HG02840 (cell line): Measurements from ENCODE around the gene SIK1.
"Not testable (repeated sequence)": the region's sequence is repeated elsewhere in the genome, so short reads cannot be mapped to it uniquely, and the experiment has no call there.

Source experiments
- ATAC-seq: cut with Tn5 transposase; IDR thresholded peaks from one replicate; pipeline ENCODE4 v1.9.1; 2021; ENCODE audit warnings: mild to moderate bottlenecking, moderate library complexity, moderate number of reproducible peaks; ENCODE audit not compliant: unreplicated experiment, low FRiP score

The SIK1 gene

GRCh38 chr21:43426404-43427241, at the start of gene SIK1:
Gene SIK1, minus strand, starts transcription at chr21:43427131. Its CDS starts 953 bp downstream, at chr21:43426178.
- ATAC-seq: peak; percentile 11

GRCh38 chr21:43471597-43472242, 44.8 kb upstream of the SIK1 start:
- not testable (repeated sequence) for ATAC-seq

- not testable (repeated sequence) for ATAC-seq
Measured at GRCh38 chr21:43469719-43470458, 43.0 kb upstream of the SIK1 start.

- ATAC-seq: no peak
Measured at GRCh38 chr21:43467785-43468184, 40.9 kb upstream of the SIK1 start.

GRCh38 chr21:43465159-43465558, 38.2 kb upstream of the SIK1 start:
- ATAC-seq: not testable (repeated sequence)

GRCh38 chr21:43463498-43464261, 36.7 kb upstream of the SIK1 start:
- not testable (repeated sequence) for ATAC-seq

- ATAC-seq: not testable (repeated sequence)
Measured at GRCh38 chr21:43462932-43463331, 36.0 kb upstream of the SIK1 start.

GRCh38 chr21:43460475-43460874, 33.5 kb upstream of the SIK1 start:
- ATAC-seq: not testable (repeated sequence)

- not testable (repeated sequence) for ATAC-seq
Measured at GRCh38 chr21:43458995-43459394, 32.1 kb upstream of the SIK1 start.

GRCh38 chr21:43456616-43457314, 29.8 kb upstream of the SIK1 start:
- ATAC-seq: not testable (repeated sequence)

- ATAC-seq: not testable (repeated sequence)
Measured at GRCh38 chr21:43455717-43456116, 28.8 kb upstream of the SIK1 start.

GRCh38 chr21:43454176-43454575, 27.2 kb upstream of the SIK1 start:
- ATAC-seq: not testable (repeated sequence)

- not testable (repeated sequence) for ATAC-seq
Measured at GRCh38 chr21:43451850-43452249, 24.9 kb upstream of the SIK1 start.

GRCh38 chr21:43450287-43450686, 23.4 kb upstream of the SIK1 start:
- not testable (repeated sequence) for ATAC-seq

GRCh38 chr21:43447353-43447977, 20.5 kb upstream of the SIK1 start:
- ATAC-seq: not testable (repeated sequence)

GRCh38 chr21:43446277-43446932, 19.5 kb upstream of the SIK1 start:
- ATAC-seq: not testable (repeated sequence)

GRCh38 chr21:43444524-43444923, 17.6 kb upstream of the SIK1 start:
- not testable (repeated sequence) for ATAC-seq

- not testable (repeated sequence) for ATAC-seq
Measured at GRCh38 chr21:43442571-43442970, 15.6 kb upstream of the SIK1 start.
